ENCODE results near the gene KDELR3. TPM values are rescaled to one million over a fixed set of nuclear protein-coding genes. Genes with fewer than 3 reads are reported as not detected.

Gene KDELR3
- total RNA-seq, 1 donor = not detected

GRCh38 chr22:38501797-38502672 is 34.1 kb downstream of the KDELR3 start:
- H3K4me1 ChIP-seq (ENCODE audit: insufficient read depth, low read length) = peaks cover 32% of the 10 kb centered on the region
- no peaks in the 10 kb centered on the region for H3K9me3 ChIP-seq (ENCODE audit: low read depth, low read length)
- H3K4me3 ChIP-seq (ENCODE audit: low read length) = no peak overlapping the region
- H3K27me3 ChIP-seq (ENCODE audit: insufficient read depth, low read length) = no peaks in the 10 kb centered on the region

DNA sequence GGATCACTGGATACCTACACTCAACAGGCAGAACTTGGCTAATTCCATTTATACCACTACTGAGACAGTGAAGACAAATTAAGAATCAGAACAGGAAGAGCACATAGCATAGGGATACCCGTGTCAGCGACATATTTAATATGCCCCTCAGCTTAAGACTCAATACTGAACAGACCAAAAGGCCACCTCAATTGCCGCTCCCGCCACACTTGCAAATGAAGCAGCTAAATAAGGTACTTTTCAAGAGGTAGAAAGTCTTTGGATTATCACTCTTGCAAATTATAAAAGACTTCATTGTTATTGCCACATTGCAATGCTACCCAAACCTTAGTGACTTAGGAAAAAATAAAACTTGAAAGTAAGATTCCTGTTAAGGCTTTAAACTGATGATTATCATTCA is 35.1 kb downstream of the KDELR3 start:
- Histone ChIP-seq H3K4me1 (ENCODE audit: insufficient read depth, low read length) (peaks cover 37% of the 10 kb centered on the region), H3K27me3 (ENCODE audit: insufficient read depth, low read length) (no peaks in the 10 kb centered on the region), H3K9me3 (ENCODE audit: low read depth, low read length) (no peaks in the 10 kb centered on the region), H3K4me3 (ENCODE audit: low read length) (no peak overlapping the region)

GRCh38 chr22:38504731-38505540 is 37.0 kb downstream of the KDELR3 start:
- H3K4me1 ChIP-seq (ENCODE audit: insufficient read depth, low read length) = peaks cover 30% of the 10 kb centered on the region
- H3K9me3 ChIP-seq (ENCODE audit: low read depth, low read length) = no peaks in the 10 kb centered on the region
- no peaks in the 10 kb centered on the region for H3K27me3 ChIP-seq (ENCODE audit: insufficient read depth, low read length)
- H3K4me3 ChIP-seq (ENCODE audit: low read length) = peak overlapping the region; percentile 76

DNA sequence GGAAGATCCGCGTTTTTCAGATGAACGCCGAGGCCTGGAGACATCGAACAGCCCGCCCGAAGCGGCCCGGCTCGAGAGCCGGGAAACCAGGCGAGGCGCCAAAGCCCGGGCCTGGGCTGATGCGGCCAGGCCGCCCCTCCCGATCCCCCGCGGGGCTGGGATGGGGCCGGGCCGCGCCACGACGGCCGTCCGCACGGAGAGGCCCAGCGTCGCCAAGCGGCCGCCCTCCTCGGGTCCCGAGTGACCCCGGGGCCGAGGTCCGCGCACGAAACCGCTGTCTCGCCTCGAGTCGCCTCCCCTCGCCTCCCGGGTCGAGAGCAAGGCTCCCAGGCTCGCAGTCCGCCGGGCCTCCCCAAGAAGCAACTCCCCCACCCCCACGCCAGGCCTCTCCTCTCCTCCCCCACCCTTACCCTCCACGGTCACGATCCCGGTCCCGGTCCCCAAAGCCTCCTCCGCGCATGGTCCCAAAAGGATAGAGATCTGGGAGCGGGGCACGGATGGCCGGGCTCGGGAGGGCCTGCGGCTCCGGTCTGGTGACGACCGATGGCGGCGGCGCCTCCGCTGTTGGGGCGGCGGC is 37.7 kb downstream of the KDELR3 start:
- peaks cover 37% of the 10 kb centered on the region for H3K4me1 ChIP-seq (ENCODE audit: insufficient read depth, low read length)
- H3K27me3 ChIP-seq (ENCODE audit: insufficient read depth, low read length) = no peaks in the 10 kb centered on the region
- no peaks in the 10 kb centered on the region for H3K9me3 ChIP-seq (ENCODE audit: low read depth, low read length)
- H3K4me3 ChIP-seq (ENCODE audit: low read length) = peak overlapping the region; percentile 76

DNA sequence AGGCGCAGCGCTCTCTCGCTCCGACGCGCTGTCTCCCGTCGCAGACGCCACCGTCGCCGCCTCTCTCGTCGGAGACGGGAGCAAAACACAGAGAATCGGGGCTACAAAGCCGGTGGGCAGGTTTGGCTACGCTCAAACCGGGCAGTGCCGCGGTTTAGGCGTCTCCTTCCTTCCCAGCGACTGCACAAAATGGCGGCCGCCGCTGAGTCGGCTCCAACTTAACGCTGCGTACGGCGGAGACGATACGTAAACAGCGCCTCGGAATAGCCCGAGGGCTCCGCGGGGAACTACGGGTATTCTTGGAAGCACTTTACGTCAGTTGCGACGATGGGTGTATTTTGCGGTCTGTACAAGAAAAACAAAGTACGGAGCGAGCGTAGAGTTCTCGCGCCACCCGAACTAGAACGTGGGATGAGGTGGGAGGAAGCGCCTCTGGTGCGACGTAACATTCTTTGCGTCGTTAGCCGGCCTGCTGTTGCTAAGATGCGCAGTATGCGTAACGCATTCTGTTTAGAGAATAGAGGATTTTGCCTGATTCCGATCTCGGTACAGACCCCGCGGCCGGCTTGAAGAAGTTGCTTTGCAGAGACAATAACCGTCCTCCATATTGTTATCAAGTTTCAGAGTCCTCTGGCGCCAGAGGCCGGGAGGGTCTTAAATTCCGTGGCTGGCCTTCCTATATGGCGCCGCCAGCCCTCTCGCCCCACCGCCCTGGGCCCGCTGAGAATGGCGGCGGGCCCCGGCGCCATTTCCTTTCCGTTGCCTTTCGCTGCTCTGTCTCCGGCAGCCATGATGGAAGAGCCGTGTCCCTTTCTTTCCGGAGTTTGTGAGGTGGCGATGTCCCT is 38.4 kb downstream of the KDELR3 start, which contains the start of gene DDX17:
TSS of gene DDX17 (minus strand) at position 194 of the 845 bp plus-strand sequence.
- Histone ChIP-seq H3K4me3 (ENCODE audit: low read length) (peak within 1 kb of the TSS; percentile 76), H3K4me1 (ENCODE audit: insufficient read depth, low read length) (peaks cover 40% of the 10 kb centered on the region)

GRCh38 chr22:38510416-38510970 is 42.6 kb downstream of the KDELR3 start:
- Histone ChIP-seq H3K4me3 (ENCODE audit: low read length) (no peak overlapping the region), H3K9me3 (ENCODE audit: low read depth, low read length) (no peaks in the 10 kb centered on the region), H3K27me3 (ENCODE audit: insufficient read depth, low read length) (no peaks in the 10 kb centered on the region), H3K4me1 (ENCODE audit: insufficient read depth, low read length) (peaks cover 19% of the 10 kb centered on the region)

More for the DNA sequence above, 38.4 kb downstream of the KDELR3 start, which contains the start of gene DDX17:
- no peaks in the 10 kb centered on the region for H3K9me3 ChIP-seq (ENCODE audit: low read depth, low read length)
- no peaks in the 10 kb centered on the region for H3K27me3 ChIP-seq (ENCODE audit: insufficient read depth, low read length)

DNA sequence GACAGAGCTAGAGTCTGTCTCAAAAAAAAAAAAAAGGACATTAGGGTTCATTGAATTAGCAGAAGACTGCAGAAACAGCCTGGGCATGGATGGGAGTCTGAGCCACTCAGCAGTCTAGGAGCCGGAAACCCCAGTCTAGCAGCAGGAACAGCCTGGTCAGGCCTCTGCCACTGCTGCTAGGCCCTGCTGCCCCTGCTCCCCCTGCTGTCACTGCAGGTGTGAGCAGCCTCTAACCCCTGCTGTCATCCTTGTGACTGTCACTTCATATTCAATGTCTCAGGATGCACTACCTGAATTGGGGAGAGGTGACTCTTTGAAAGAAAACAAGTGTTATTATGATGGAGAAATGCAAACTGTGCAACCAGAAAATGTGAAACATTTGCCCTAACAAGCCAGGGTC is 45.2 kb downstream of the KDELR3 start:
- Histone ChIP-seq H3K27me3 (ENCODE audit: insufficient read depth, low read length) (no peaks in the 10 kb centered on the region), H3K4me1 (ENCODE audit: insufficient read depth, low read length) (peaks cover 11% of the 10 kb centered on the region)

GRCh38 chr22:38518620-38519019 is 50.7 kb downstream of the KDELR3 start:
- no peaks in the 10 kb centered on the region for H3K27me3 ChIP-seq (ENCODE audit: insufficient read depth, low read length)
- H3K9me3 ChIP-seq (ENCODE audit: low read depth, low read length) = no peaks in the 10 kb centered on the region
- no peaks in the 10 kb centered on the region for H3K4me1 ChIP-seq (ENCODE audit: insufficient read depth, low read length)
- H3K4me3 ChIP-seq (ENCODE audit: low read length) = no peak overlapping the region

More for the DNA sequence above, 45.2 kb downstream of the KDELR3 start:
- no peaks in the 10 kb centered on the region for H3K9me3 ChIP-seq (ENCODE audit: low read depth, low read length)
- H3K4me3 ChIP-seq (ENCODE audit: low read length) = no peak overlapping the region

DNA sequence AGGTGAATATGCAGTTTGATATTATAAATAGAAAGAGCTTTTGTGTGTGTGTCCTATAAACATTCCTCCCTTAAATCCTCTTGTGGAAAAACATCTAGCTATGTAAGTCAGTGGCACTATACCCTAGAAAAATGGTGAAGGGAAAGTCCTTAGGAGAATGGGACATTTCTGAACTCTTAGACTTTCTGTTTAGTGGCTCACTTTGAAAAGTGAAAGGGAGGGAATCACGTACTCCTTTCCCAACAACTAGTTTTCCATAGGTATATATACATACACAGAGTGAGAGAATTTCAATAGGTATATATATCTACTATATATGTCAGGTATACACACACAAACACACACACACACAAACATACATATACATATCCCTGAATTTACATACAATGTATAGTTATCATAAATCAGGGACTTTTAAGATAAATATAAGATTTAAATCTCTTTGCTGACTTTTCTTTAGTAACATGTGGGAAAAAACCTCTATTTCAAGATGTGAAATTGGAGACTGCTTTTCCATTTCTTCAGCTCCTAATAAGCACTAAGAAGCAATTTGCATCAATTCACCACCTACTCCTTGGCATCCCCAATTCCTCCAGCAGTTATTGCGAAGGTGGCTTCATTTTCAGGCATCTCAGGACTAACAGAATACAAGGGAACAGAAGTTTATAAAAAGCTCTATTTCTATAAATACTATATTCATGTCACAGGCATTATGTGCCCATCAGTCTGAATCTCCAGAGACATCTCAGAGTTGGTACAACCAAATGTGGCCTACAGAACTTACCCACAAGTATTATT is 51.8 kb downstream of the KDELR3 start:
- no peaks in the 10 kb centered on the region for H3K27me3 ChIP-seq (ENCODE audit: insufficient read depth, low read length)
- H3K4me1 ChIP-seq (ENCODE audit: insufficient read depth, low read length) = peaks cover 7% of the 10 kb centered on the region
- no peaks in the 10 kb centered on the region for H3K9me3 ChIP-seq (ENCODE audit: low read depth, low read length)
- no peak overlapping the region for H3K4me3 ChIP-seq (ENCODE audit: low read length)

GRCh38 chr22:38523029-38523428 is 55.1 kb downstream of the KDELR3 start:
- Histone ChIP-seq H3K4me1 (ENCODE audit: insufficient read depth, low read length) (peaks cover 7% of the 10 kb centered on the region), H3K4me3 (ENCODE audit: low read length) (no peak overlapping the region), H3K27me3 (ENCODE audit: insufficient read depth, low read length) (peaks cover 9% of the 10 kb centered on the region), H3K9me3 (ENCODE audit: low read depth, low read length) (no peaks in the 10 kb centered on the region)

DNA sequence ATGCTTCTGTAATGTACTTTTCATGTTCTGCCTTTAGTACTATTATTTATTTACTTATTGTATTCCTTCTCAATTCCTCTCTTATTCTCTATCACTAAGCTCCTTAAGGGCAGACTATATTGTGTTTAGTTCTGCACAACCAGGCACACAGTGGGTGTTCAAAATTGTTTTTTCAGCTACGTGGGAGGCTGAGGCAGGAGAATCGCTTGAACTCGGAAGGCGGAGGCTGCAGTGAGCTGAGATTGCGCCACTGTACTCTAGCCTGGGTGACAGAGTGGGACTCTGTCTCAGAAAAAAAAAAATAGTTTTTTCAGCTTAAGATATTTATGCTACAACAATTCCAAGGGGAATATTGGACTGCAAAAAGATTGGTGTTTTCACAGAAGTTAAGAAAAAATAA is 55.6 kb downstream of the KDELR3 start:
- Histone ChIP-seq H3K27me3 (ENCODE audit: insufficient read depth, low read length) (peaks cover 9% of the 10 kb centered on the region), H3K4me1 (ENCODE audit: insufficient read depth, low read length) (peaks cover 7% of the 10 kb centered on the region), H3K9me3 (ENCODE audit: low read depth, low read length) (no peaks in the 10 kb centered on the region), H3K4me3 (ENCODE audit: low read length) (no peak overlapping the region)

- Histone ChIP-seq H3K9me3 (ENCODE audit: low read depth, low read length) (no peaks in the 10 kb centered on the region), H3K27me3 (ENCODE audit: insufficient read depth, low read length) (peaks cover 9% of the 10 kb centered on the region), H3K4me3 (ENCODE audit: low read length) (no peak overlapping the region), H3K4me1 (ENCODE audit: insufficient read depth, low read length) (peaks cover 7% of the 10 kb centered on the region)
Observed at GRCh38 chr22:38524429-38524828, 56.5 kb downstream of the KDELR3 start.

- no peak overlapping the region for H3K4me3 ChIP-seq (ENCODE audit: low read length)
- peaks cover 8% of the 10 kb centered on the region for H3K27me3 ChIP-seq (ENCODE audit: insufficient read depth, low read length)
- H3K4me1 ChIP-seq (ENCODE audit: insufficient read depth, low read length) = peaks cover 8% of the 10 kb centered on the region
- H3K9me3 ChIP-seq (ENCODE audit: low read depth, low read length) = no peaks in the 10 kb centered on the region
Observed at GRCh38 chr22:38531251-38531938, 63.5 kb downstream of the KDELR3 start.
